ENCODE results near the gene STK11. TPM values are rescaled to one million over a fixed set of nuclear protein-coding genes. Genes with fewer than 3 reads are reported as not detected.

STK11 gene
- total and polyA plus RNA-seq, 2 donors (not counting 3 experiments of a cell fraction or from before 2014, with no cell fraction given) = 39.4 to 75.4 TPM

GRCh38 chr19:1263188-1263587 is 57.6 kb downstream of the STK11 start:
- Histone ChIP-seq H3K9me1 (replicated peaks; ENCODE audit: control insufficient read depth, extremely low read depth, insufficient read depth, low read length) (no peaks in the 10 kb centered on the region), H3K79me2 (ENCODE audit: control insufficient read depth, insufficient read depth, low read length) (no peaks in the 10 kb centered on the region), H3K4me1 (ENCODE audit: control insufficient read depth, extremely low read depth, insufficient read depth, low read length) (peaks cover 49% of the 10 kb centered on the region), H3K4me3 (replicated peaks in 1 of 3; ENCODE audit: insufficient read depth in 1 of 3, low read depth in 1 of 3, low read length in 3 of 3) (no peak overlapping the region), H3K9me3 (replicated peaks; ENCODE audit: control insufficient read depth, insufficient read depth, low read length) (no peaks in the 10 kb centered on the region), H3K4me2 (ENCODE audit: insufficient read depth, low read length) (no peak overlapping the region), H3K27ac (ENCODE audit: insufficient read depth, low read depth, low read length) (no peak overlapping the region), H4K20me1 (replicated peaks; ENCODE audit: control insufficient read depth, extremely low read depth, insufficient read depth, low read length) (no peaks in the 10 kb centered on the region), H3K9ac (replicated peaks; ENCODE audit: extremely low read depth, insufficient read depth, low read length) (no peak overlapping the region), H3K27me3 (ENCODE audit: control insufficient read depth in 2 of 2, insufficient read depth in 2 of 2, low read length in 2 of 2) (no peaks in the 10 kb centered on the region), H3K36me3 (ENCODE audit: control insufficient read depth in 2 of 2, extremely low read depth in 1 of 2, insufficient read depth in 2 of 2, low read length in 2 of 2) (no peaks in the 10 kb centered on the region), H2AFZ (ENCODE audit: low read depth, low read length) (no peak overlapping the region)
- DNase-seq (ENCODE audit: low read depth, low spot score) (no peak), FAIRE-seq (no peak)
- intact Hi-C loops (cut with micrococcal nuclease) (no loop called here), dilution Hi-C loops (cut with MboI; ENCODE audit: extremely low pct_ligation_motif_present, low sequenced_read_pairs) (no loop called here)
- TF ChIP-seq MAX (IDR thresholded peaks at IDR 0.05; ENCODE audit: insufficient read depth, insufficient read length) (no peak), MYC (IDR thresholded peaks at IDR 0.05; ENCODE audit: low read depth, low read length) (no peak), POLR2AphosphoS5 (IDR thresholded peaks at IDR 0.05; ENCODE audit: insufficient read depth, low read depth, low read length) (no peak), POLR2A (IDR thresholded peaks at IDR 0.05; ENCODE audit: low read depth, low read length) (no peak)
- ChIA-PET POLR2A (no interaction called here), CTCF (interaction anchor here (7.2 kb wide), 1 partner anchor 19 kb away, joined by 1001 read pairs; the partner anchor contains the start of gene ATP5F1D)
- BruUV-seq (replicated peaks) = no TSS peak

GRCh38 chr19:1264801-1265614 is 59.4 kb downstream of the STK11 start:
- dilution Hi-C loops (cut with MboI; ENCODE audit: extremely low pct_ligation_motif_present, low sequenced_read_pairs) = no loop called here
- Histone ChIP-seq H3K36me3 (ENCODE audit: control insufficient read depth in 2 of 2, extremely low read depth in 1 of 2, insufficient read depth in 2 of 2, low read length in 2 of 2) (no peaks in the 10 kb centered on the region), H3K27me3 (ENCODE audit: control insufficient read depth in 2 of 2, insufficient read depth in 2 of 2, low read length in 2 of 2) (no peaks in the 10 kb centered on the region), H3K79me2 (ENCODE audit: control insufficient read depth, insufficient read depth, low read length) (peaks cover 5% of the 10 kb centered on the region), H3K9me3 (replicated peaks; ENCODE audit: control insufficient read depth, insufficient read depth, low read length) (no peaks in the 10 kb centered on the region), H3K4me2 (ENCODE audit: insufficient read depth, low read length) (no peak overlapping the region), H3K4me3 (replicated peaks in 1 of 3; ENCODE audit: insufficient read depth in 1 of 3, low read depth in 1 of 3, low read length in 3 of 3) (no peak overlapping the region), H3K4me1 (ENCODE audit: control insufficient read depth, extremely low read depth, insufficient read depth, low read length) (peaks cover 38% of the 10 kb centered on the region), H3K9ac (replicated peaks; ENCODE audit: extremely low read depth, insufficient read depth, low read length) (no peak overlapping the region), H4K20me1 (replicated peaks; ENCODE audit: control insufficient read depth, extremely low read depth, insufficient read depth, low read length) (no peaks in the 10 kb centered on the region), H3K27ac (ENCODE audit: insufficient read depth, low read depth, low read length) (peak overlapping the region; percentile 4), H2AFZ (ENCODE audit: low read depth, low read length) (no peak overlapping the region), H3K9me1 (replicated peaks; ENCODE audit: control insufficient read depth, extremely low read depth, insufficient read depth, low read length) (no peaks in the 10 kb centered on the region)
- DNase-seq (ENCODE audit: low read depth, low spot score) (peak; percentile 68), FAIRE-seq (no peak)
- intact Hi-C loops (cut with micrococcal nuclease) = no loop called here
- ChIA-PET POLR2A (interaction anchor here (0.6 to 2.3 kb wide), 4 partner anchors 12 to 236 kb away, joined by 7 to 24 read pairs (median 13); partner anchors contain the start of gene MIDN), CTCF (interaction anchor here (1.9 to 7.2 kb wide), 3 partner anchors 12 to 21 kb away, joined by 14 to 1001 read pairs (median 89); partner anchors contain the start of gene ATP5F1D)
- no TSS peak for BruUV-seq (replicated peaks)
- TF ChIP-seq POLR2AphosphoS5 (IDR thresholded peaks at IDR 0.05; ENCODE audit: insufficient read depth, low read depth, low read length) (peak; percentile 83), FOS (IDR thresholded peaks at IDR 0.05; ENCODE audit: borderline replicate concordance, insufficient read depth, low read length) (peak; percentile 88), GATA2 (IDR thresholded peaks at IDR 0.05; ENCODE audit: insufficient read depth, insufficient read length, low read depth, low read length) (no peak), JUN (IDR thresholded peaks at IDR 0.05; ENCODE audit: borderline replicate concordance, insufficient read depth, insufficient read length, low read depth) (peak; percentile 84)
